GM18951 (cell line): ENCODE data around the gene RYR2.
"Not testable (repeated sequence)": the region's sequence is repeated elsewhere in the genome, so short reads cannot be mapped to it uniquely, and the experiment has no call there.

ENCODE experiments used
- POLR2A ChIP-seq: IDR thresholded peaks from 4 replicates; pipeline ENCODE4 v1.6.1; 2011; ENCODE audit warnings: mild to moderate bottlenecking; ENCODE audit not compliant: insufficient read length, insufficient read depth; ENCODE audit errors: extremely low read depth
- in situ Hi-C: fragments of 300-500 bp; cut with MboI; formaldehyde crosslinking; loops from one replicate; pipeline ENCODE4 v1.12.0; 2022; ENCODE audit warnings: low sequenced_read_pairs, mixed read lengths, inconsistent platforms; ENCODE audit not compliant: unreplicated experiment

Gene RYR2

GRCh38 chr1:237255071-237255470 is 213.1 kb downstream of the RYR2 start:
- in situ Hi-C loops, result no loop called here
- no peak for TF ChIP-seq POLR2A

GRCh38 chr1:237258871-237259270 is 216.9 kb downstream of the RYR2 start:
- in situ Hi-C loops, result no loop called here
- no peak for TF ChIP-seq POLR2A

- no peak for TF ChIP-seq POLR2A
- in situ Hi-C loops, result no loop called here
Measured at GRCh38 chr1:237261198-237261597, 219.2 kb downstream of the RYR2 start.

GRCh38 chr1:237267743-237268142 is 225.8 kb downstream of the RYR2 start:
- in situ Hi-C loops, result no loop called here
- no peak for TF ChIP-seq POLR2A

GRCh38 chr1:237269938-237270337 is 228.0 kb downstream of the RYR2 start:
- in situ Hi-C loops, result no loop called here
- no peak for TF ChIP-seq POLR2A

GRCh38 chr1:237270353-237270752 is 228.4 kb downstream of the RYR2 start:
- no peak for TF ChIP-seq POLR2A

GRCh38 chr1:237277994-237278393 is 236.0 kb downstream of the RYR2 start:
- in situ Hi-C loops, result not testable (repeated sequence)

More at GRCh38 chr1:237270353-237270752, 228.4 kb downstream of the RYR2 start:
- in situ Hi-C loops, result no loop called here

GRCh38 chr1:237279629-237280028 is 237.6 kb downstream of the RYR2 start:
- TF ChIP-seq POLR2A, result no peak
- in situ Hi-C loops, result no loop called here

- TF ChIP-seq POLR2A, result no peak
- in situ Hi-C loops, result no loop called here
Measured at GRCh38 chr1:237281481-237281880, 239.5 kb downstream of the RYR2 start.

- TF ChIP-seq POLR2A, result no peak
- in situ Hi-C loops, result no loop called here
Measured at GRCh38 chr1:237282208-237282783, 240.3 kb downstream of the RYR2 start.

- in situ Hi-C loops, result no loop called here
Measured at GRCh38 chr1:237287876-237288521, 246.0 kb downstream of the RYR2 start.

GRCh38 chr1:237293804-237294203 is 251.8 kb downstream of the RYR2 start:
- in situ Hi-C loops, result no loop called here
- TF ChIP-seq POLR2A, result no peak

More at GRCh38 chr1:237287876-237288521, 246.0 kb downstream of the RYR2 start:
- no peak for TF ChIP-seq POLR2A

GRCh38 chr1:237296861-237297260 is 254.9 kb downstream of the RYR2 start:
- in situ Hi-C loops, result no loop called here
- no peak for TF ChIP-seq POLR2A

GRCh38 chr1:237300642-237301041 is 258.7 kb downstream of the RYR2 start:
- in situ Hi-C loops, result no loop called here
- no peak for TF ChIP-seq POLR2A
